HG03103 (cell line): ENCODE results near the gene TBC1D3B.
"Not testable (repeated sequence)": the region's sequence is repeated elsewhere in the genome, so short reads cannot be mapped to it uniquely, and the experiment has no call there.

Experiments used
- ATAC-seq: cut with Tn5 transposase; IDR thresholded peaks from one replicate; pipeline ENCODE4 v1.9.1; 2021; ENCODE audit warnings: low read depth; ENCODE audit not compliant: unreplicated experiment

TBC1D3B gene

DNA sequence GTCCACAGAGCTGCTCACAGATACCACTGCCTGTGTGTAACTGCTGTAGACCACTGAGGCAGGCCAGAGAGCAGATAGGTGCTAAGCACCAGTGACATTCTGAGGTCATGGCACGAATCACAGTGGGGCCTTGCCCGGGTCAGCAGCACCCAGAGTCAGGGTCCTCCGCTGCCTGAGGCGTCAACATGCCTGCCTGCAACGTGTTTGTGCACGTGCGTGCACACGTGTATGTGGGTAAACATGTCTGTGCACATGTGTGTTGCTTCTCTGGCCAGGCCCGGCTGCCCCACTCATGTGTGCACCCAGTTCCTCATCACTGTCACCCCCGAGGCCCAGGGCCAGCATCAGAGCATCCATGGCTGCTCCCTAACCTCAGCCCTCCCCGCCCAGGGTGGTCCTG lies at the start of gene TBC1D3B:
TBC1D3B (minus strand) TSS at position 101 of the 400 bp plus-strand sequence. CDS start 1,586 bp downstream, outside the sequence.
- not testable (repeated sequence) for ATAC-seq

DNA sequence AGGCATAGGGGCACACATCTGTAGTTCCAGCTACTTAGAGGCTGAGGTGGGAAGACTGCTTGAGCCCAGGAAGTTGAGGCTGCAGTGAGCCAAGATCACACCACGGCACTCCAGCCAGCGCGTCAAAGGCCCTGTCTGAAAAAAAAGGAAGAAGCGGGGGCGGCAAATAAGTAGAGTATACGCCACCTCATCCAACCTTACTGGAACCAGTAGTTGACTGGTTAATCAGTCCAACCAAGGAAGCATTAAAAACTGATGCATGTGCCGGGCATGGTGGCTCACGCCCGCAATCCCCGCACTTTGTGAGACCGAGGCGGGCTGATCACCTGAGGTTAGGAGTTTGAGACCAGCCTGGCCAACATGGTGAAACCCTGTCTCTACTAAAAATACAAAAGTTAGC lies 46.5 kb upstream of the TBC1D3B start:
- ATAC-seq = not testable (repeated sequence)

- ATAC-seq = not testable (repeated sequence)
Measured at GRCh38 chr17:36221581-36222100, 45.2 kb upstream of the TBC1D3B start.

DNA sequence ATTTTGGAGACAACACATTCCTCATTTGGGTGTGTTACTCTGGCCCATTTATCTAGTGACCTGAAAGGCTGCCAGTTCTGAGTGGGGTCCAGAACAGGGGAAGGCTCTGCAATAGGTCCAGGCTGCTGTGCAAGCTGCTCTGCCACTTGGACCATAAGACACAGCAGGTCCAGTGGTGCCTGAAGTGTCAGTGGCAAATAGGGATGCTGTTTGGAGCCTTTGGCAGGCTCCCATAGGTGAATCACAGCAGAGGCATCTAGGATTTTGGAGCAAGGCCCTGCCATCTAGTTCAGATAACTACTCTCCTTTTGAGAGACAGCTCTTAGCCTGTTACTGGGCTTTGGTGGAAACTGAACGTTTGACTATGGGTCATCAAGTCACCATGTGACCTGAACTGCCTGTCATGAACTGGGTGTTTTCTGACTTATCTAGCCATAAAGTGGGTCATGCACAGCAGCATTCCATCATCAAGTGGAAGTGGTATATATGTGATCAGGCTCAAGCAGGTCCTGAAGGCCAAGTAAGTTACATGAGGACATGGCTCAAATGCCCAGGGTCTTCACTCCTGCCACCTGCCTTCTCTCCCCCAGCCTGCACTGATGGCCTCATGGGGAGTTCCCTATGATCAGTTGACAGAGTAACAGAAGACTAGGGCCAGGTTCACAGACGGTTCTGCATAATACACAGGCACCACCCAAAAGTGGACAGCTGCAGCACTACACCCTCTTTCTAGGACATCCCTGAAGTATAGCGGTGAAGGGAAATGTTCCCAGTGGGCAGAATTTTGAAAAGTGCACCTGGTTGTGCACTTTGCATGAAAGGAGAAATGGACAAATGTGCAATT lies 44.5 kb upstream of the TBC1D3B start:
- not testable (repeated sequence) for ATAC-seq

DNA sequence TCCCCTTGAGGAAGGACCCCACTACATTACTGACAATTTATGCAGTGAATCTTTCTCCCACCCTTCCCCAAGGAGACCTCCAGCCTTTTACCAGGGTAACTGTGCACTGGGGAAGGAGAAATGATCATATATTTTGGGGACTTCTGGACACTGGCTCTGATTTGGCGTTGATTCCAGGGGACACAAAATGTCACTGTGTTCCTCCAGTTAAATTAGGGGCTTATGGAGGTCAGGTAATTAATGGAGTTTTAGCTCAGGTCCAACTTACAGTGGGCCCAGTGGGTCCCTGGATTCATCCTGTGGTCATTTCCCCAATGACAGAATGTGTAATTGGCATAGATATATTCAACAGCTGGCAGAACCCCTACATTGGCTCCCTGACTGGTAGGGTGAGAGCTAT lies 43.1 kb upstream of the TBC1D3B start:
- ATAC-seq = not testable (repeated sequence)

DNA sequence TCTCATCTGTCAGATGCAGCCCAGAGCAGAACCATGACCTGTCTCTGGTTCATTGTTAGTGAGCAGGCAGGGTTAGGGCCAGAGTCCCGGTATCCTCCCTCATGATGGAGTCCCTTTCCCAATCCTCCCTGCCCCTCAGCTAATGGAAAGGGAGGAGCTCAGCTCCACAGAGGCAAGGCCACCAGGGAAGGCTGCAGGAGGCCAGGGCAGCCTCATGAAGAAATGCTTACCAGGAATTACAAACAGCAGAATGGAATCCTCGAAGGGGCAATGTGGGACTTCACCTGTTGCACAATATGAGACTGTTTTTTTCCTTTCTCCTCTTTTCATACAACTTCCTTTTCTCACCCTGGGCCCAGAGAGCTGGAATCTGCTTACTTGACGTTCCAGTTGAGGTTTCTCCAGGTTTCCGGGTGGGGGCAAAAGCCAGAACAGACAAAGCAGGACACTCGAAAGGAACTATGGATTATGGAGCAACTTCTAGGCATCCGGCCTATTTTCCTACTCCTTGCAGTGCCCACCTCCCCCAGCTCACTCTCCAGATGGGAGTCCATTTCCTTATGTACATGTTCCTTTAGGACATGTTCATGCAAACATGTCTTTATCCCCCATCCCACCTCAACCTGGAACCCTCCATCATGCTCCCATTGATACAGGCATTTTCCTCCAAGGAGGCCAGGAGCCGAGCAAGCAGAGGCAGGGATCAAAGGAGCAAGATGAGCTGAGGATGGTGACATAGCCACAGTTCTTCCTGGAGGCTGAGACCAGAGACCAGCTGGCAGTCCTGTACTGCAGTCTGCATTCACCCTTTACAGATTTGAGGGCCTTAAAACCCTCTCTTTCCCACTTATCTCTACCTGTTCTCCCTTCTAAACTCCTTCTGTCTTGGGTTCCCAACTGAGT lies 39.2 kb upstream of the TBC1D3B start:
- not testable (repeated sequence) for ATAC-seq

DNA sequence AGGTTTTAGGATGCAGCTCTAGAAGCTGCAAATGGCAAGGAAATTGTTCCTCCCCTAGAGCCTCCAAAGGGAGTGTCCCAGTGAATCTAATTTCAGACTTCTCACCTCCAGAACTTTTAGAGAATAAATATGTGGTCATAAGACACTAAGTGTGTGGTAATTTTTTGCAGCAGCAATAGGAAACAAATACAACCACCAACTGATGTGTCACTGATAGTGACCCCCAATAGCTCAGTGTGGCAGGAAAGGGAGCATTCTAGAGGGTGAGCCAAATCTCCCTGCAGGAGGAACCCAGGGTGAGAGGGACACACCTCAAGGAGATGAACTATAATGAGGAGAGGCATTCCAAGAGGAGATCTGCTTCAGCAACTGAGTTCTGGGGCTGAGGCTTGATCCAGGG lies 38.5 kb upstream of the TBC1D3B start:
- ATAC-seq = no peak

GRCh38 chr17:36213695-36214094 lies 37.3 kb upstream of the TBC1D3B start:
- ATAC-seq = no peak

- ATAC-seq = no peak
Measured at GRCh38 chr17:36212966-36213365, 36.5 kb upstream of the TBC1D3B start.

- no peak for ATAC-seq
Measured at GRCh38 chr17:36212272-36212605, 35.8 kb upstream of the TBC1D3B start.

DNA sequence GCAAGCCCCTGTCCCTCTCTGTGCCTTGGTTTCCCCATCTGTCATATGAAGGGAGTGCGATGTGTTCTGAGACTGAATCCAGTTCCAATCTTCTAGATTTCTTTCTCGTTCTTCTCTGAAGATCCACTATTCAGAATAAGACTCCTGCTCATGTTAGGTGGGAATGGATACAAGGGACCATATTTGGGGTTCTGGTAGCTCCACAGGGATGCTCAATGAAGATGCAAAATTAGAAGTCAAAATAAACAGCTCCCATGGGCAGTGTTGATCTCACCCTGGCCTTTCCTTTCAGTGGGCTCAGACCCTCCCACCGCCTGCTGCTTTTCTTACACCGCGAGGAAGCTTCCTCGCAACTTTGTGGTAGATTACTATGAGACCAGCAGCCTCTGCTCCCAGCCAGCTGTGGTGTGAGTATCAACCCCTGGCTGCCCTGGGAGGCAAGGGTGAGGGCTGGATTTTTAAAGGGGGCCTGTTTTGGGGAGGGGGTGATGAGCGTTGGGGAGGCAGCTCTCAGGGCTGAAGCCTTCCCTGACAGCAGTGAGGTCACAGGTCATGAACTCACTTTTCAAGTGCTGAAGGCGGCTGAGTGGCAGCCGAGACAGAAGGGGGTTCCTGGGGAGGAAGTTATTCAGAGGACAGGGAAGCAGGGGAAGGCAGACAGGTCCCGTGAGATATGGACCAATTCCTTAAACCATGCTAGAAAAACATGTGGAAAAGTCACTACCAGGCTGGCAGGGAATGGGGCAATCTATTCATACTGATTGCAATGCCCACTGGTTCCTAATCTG lies 35.2 kb upstream of the TBC1D3B start:
- ATAC-seq = not testable (repeated sequence)

GRCh38 chr17:36210439-36211211 lies 34.2 kb upstream of the TBC1D3B start, which contains the start of gene CCL4L2:
TSS of gene CCL4L2 (plus strand) at chr17:36211063.
- ATAC-seq = not testable (repeated sequence)

- ATAC-seq = no peak
Measured at GRCh38 chr17:36209575-36209974, 33.1 kb upstream of the TBC1D3B start.

- ATAC-seq = not testable (repeated sequence)
Measured at GRCh38 chr17:36207383-36207782, 30.9 kb upstream of the TBC1D3B start.

DNA sequence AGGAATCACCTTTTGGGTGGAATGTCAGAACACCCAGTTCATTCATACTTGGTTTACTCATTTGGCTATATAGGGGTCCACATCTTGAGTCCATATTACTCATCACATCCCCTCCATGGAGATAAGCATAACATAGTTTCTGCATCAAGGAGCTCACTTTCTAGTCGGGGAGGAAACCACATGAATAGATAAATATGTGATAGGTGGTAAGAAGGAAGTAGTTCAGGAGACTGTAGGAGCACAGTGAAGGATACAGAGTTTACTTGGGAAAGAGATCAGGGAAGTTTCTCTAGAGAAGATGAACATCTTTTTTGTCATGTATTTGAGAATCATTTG lies 30.0 kb upstream of the TBC1D3B start:
- not testable (repeated sequence) for ATAC-seq

DNA sequence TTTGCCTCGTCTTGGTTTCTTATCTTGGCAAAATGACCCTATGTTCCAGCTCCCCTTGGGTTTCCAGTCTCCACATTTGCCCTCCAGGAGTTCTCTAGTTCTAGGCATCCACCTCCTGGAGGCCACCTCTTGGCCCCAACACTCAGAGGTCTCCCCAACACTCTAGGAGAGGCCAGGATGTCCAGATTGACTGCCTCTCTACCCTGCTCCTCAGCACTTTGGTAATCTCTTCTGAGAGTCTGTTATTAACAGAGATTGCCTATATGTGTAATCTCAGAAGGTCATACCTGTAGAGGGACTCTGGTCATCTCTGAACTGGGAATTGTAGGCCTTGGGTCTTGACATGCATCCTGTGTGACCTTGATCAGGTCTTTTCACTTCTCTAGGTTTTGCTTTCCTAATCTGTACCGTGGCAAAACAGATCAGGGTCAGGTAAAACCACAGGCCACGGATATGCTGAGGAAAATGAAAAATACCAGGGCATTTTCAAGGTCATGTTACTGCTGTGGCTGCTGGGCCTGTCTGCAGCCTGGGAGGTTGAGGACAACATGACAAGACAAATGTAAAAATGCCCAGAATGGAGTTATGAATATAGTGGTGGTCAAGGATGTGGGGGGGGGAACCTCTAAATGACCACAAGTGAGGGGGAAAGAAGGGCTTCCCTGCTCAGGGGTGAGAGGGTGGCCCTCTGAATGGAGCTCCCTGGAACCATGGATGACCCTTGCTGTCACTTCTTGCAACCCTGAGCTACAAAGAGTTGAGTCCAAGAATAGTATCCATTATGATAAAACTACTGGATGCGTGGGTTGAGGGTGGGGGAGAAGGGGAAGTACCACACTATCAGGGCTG lies 29.4 kb upstream of the TBC1D3B start:
- no peak for ATAC-seq

DNA sequence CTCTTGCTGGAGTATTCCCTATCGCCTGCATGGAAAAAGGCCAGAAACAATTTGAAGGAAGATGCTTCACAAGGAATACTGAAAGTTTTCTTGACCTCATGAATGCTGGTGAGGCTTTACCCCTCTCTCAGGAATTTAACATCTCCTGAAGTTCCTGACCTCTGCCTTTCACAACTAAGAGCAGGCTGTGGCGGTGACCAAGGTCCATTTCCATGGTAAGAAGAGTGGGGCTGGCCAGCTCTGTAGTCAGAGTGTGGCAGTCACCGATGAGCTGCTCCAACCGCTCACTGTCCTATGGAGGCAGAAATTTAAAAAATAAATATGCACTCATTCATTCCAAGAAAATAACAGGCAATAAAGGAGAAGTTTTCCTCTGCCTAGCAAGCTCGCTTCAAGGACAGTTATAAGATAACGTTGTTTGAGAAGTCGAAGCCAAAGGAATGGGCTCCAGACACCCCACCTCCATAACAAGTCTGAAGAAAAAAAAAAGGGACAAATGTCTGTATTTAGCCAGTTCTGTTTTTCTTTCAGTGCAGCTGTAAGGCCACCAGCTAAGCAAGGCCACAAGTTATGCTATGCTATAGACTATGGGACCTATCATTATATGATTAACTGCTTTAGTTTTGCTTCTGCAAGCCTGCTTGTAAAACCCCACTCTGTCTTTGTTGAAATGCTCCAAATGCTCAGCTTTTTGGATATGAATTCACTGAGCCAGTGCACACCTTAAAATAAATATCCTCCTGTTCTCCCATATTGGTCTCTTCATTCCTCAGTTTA lies 28.5 kb upstream of the TBC1D3B start:
- no peak for ATAC-seq

GRCh38 chr17:36203335-36203734 lies 26.9 kb upstream of the TBC1D3B start:
- no peak for ATAC-seq
